ENCODE measurements around the gene ALKBH3. TPM values are rescaled to one million over a fixed set of nuclear protein-coding genes. Genes with fewer than 3 reads are reported as not detected.

ALKBH3 gene
- total RNA-seq, 3 donors from 2014 or later (not counting 1 experiment from before 2014, with no cell fraction given), result 24.3 to 30.8 (median 29.6) TPM

DNA sequence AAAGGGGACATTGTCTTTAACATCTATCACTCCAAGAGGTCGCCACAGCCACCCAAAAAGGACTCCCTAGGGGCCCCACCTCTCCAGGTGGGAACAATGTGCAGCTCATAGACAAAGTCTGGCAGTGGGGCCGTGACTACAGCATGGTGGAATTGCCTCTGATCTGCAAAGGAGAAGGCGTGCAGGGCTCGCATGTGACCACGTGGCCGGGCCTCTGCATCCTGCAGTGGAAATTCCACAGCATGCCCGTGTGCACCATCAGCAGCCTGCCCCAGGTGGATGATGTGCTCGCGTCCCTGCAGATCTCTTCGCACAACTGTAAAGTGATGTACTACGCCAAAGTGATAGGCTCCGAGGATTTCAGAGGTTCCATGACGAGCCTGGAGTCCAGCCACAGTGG is 18.5 kb downstream of the ALKBH3 start:
- WGBS (ENCODE audit: insufficient coverage), result 88% methylated on average over 13 of the region's 13 CpGs
- Mint-ChIP-seq H3K4me3 (no peak overlapping the region), H3K27me3 (ENCODE audit: low read depth in 2 of 2) (no peaks in the 10 kb centered on the region), H3K4me1 (peaks cover 4 to 5% of the 10 kb centered on the region in 2 donors), H3K36me3 (peaks cover 37% of the 10 kb centered on the region), H3K27ac (no peak overlapping the region), H3K9me3 (no peaks in the 10 kb centered on the region)
- no peak for DNase-seq
- no peak overlapping the region for H3K27ac ChIP-seq (ENCODE audit: low read length)
- ATAC-seq, result no peak
- H3K27me3 ChIP-seq (ENCODE audit: control insufficient read depth, insufficient read depth, low read length), result no peaks in the 10 kb centered on the region
- TF ChIP-seq, protein P1, sequence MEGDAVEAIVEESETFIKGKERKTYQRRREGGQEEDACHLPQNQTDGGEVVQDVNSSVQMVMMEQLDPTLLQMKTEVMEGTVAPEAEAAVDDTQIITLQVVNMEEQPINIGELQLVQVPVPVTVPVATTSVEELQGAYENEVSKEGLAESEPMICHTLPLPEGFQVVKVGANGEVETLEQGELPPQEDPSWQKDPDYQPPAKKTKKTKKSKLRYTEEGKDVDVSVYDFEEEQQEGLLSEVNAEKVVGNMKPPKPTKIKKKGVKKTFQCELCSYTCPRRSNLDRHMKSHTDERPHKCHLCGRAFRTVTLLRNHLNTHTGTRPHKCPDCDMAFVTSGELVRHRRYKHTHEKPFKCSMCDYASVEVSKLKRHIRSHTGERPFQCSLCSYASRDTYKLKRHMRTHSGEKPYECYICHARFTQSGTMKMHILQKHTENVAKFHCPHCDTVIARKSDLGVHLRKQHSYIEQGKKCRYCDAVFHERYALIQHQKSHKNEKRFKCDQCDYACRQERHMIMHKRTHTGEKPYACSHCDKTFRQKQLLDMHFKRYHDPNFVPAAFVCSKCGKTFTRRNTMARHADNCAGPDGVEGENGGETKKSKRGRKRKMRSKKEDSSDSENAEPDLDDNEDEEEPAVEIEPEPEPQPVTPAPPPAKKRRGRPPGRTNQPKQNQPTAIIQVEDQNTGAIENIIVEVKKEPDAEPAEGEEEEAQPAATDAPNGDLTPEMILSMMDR (IDR thresholded peaks at IDR 0.05), result no peak
- intact Hi-C loops (cut with micrococcal nuclease), result no loop called here
- peaks cover 81% of the 10 kb centered on the region for H3K36me3 ChIP-seq (ENCODE audit: control insufficient read depth, insufficient read depth, low read length)
- no peak overlapping the region for H3K4me3 ChIP-seq (ENCODE audit: low read length)
- no peaks in the 10 kb centered on the region for H3K9me3 ChIP-seq (ENCODE audit: control insufficient read depth, insufficient read depth, low read length)
- no peaks in the 10 kb centered on the region for H3K4me1 ChIP-seq (ENCODE audit: control insufficient read depth, insufficient read depth, low read length)

DNA sequence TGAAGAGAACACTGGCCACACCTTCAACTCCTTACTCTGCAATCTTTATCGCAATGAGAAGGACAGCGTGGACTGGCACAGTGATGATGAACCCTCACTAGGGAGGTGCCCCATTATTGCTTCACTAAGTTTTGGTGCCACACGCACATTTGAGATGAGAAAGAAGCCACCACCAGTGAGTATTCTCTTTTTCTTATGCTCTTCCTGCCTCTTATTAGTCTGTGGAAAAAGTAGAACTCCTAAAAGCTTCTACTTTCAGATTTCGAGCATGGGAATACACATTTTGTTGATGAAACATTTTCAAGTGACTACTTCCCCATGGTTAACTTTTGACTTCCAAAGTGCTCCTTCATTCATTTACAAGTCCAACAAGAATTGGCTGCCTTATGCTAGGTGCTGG is 20.9 kb downstream of the ALKBH3 start:
- no peaks in the 10 kb centered on the region for H3K9me3 ChIP-seq (ENCODE audit: control insufficient read depth, insufficient read depth, low read length)
- no peaks in the 10 kb centered on the region for H3K27me3 ChIP-seq (ENCODE audit: control insufficient read depth, insufficient read depth, low read length)
- no peak overlapping the region for H3K4me3 Mint-ChIP-seq
- H3K27ac ChIP-seq (ENCODE audit: low read length), result no peak overlapping the region
- intact Hi-C loops (cut with micrococcal nuclease), result no loop called here
- no peak overlapping the region for H3K27ac Mint-ChIP-seq
- no peaks in the 10 kb centered on the region for H3K4me1 ChIP-seq (ENCODE audit: control insufficient read depth, insufficient read depth, low read length)
- H3K36me3 Mint-ChIP-seq, result peaks cover 37% of the 10 kb centered on the region
- WGBS (ENCODE audit: insufficient coverage), result 92% methylated on average over 4 of the region's 4 CpGs
- H3K4me1 Mint-ChIP-seq, result peaks cover 0 to 5% of the 10 kb centered on the region in 2 donors
- TF ChIP-seq, protein P1 (IDR thresholded peaks at IDR 0.05), result no peak
- H3K36me3 ChIP-seq (ENCODE audit: control insufficient read depth, insufficient read depth, low read length), result peaks cover 67% of the 10 kb centered on the region
- DNase-seq (no peak), ATAC-seq (no peak)
- no peaks in the 10 kb centered on the region for H3K9me3 Mint-ChIP-seq
- H3K27me3 Mint-ChIP-seq (ENCODE audit: low read depth in 2 of 2), result no peaks in the 10 kb centered on the region
- H3K4me3 ChIP-seq (ENCODE audit: low read length), result no peak overlapping the region

DNA sequence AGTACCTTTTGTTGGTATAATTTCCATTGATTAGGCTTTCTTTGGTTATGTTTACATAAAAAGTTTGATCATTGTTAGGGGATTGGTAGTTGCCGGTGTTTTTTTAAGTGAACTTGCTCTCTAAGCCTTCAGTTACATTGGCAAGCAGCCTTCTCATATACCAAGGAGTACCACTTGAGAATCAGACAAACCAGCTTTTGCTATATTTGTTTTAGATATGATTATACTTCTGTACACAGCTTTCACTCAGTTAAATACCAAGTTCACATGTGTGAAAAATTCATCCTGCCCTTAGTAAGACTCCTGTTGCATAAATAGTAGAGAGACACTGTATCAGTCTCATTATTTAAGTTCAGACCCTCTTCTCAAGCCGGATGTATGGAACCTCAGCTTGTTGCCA is 22.4 kb downstream of the ALKBH3 start:
- Mint-ChIP-seq H3K4me1 (peaks cover 6 to 20% of the 10 kb centered on the region in 2 donors), H3K9me3 (no peaks in the 10 kb centered on the region), H3K4me3 (no peak overlapping the region), H3K27me3 (ENCODE audit: low read depth in 2 of 2) (no peaks in the 10 kb centered on the region), H3K36me3 (peaks cover 30% of the 10 kb centered on the region), H3K27ac (no peak overlapping the region)
- WGBS (ENCODE audit: insufficient coverage), result 100% methylated on average over 1 of the region's 2 CpGs
- H3K27ac ChIP-seq (ENCODE audit: low read length), result no peak overlapping the region
- intact Hi-C loops (cut with micrococcal nuclease), result no loop called here
- H3K9me3 ChIP-seq (ENCODE audit: control insufficient read depth, insufficient read depth, low read length), result no peaks in the 10 kb centered on the region
- ATAC-seq (no peak), DNase-seq (no peak)
- H3K27me3 ChIP-seq (ENCODE audit: control insufficient read depth, insufficient read depth, low read length), result no peaks in the 10 kb centered on the region
- no peaks in the 10 kb centered on the region for H3K4me1 ChIP-seq (ENCODE audit: control insufficient read depth, insufficient read depth, low read length)
- TF ChIP-seq, protein P1 (IDR thresholded peaks at IDR 0.05), result no peak
- H3K36me3 ChIP-seq (ENCODE audit: control insufficient read depth, insufficient read depth, low read length), result peaks cover 57% of the 10 kb centered on the region
- no peak overlapping the region for H3K4me3 ChIP-seq (ENCODE audit: low read length)

DNA sequence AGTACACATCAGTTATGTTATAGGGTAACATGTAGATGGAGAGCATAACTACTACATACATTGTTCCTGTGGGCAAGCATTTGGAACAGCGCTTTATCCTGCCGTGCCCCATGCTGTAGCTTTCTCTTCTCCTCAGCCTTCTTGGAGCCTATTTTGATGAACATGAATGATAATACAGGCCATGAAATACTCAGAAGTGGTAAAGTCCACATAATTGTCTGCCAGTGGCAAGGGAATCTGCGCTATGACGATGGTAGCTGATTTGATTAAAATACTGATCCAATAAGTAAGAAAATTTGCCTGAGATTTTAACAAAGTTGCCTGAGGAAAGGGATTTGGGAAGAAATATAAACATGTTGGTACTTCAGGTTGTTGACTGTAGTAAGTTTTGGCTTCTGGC is 23.3 kb downstream of the ALKBH3 start:
- TF ChIP-seq, protein P1 (IDR thresholded peaks at IDR 0.05), result no peak
- no peaks in the 10 kb centered on the region for H3K4me1 ChIP-seq (ENCODE audit: control insufficient read depth, insufficient read depth, low read length)
- DNase-seq, result no peak
- WGBS (ENCODE audit: insufficient coverage), result over 99% methylated on average over 4 of the region's 4 CpGs
- no peak overlapping the region for H3K27ac Mint-ChIP-seq
- peaks cover 6 to 20% of the 10 kb centered on the region in 2 donors for H3K4me1 Mint-ChIP-seq
- H3K9me3 ChIP-seq (ENCODE audit: control insufficient read depth, insufficient read depth, low read length), result no peaks in the 10 kb centered on the region
- H3K27me3 ChIP-seq (ENCODE audit: control insufficient read depth, insufficient read depth, low read length), result no peaks in the 10 kb centered on the region
- intact Hi-C loops (cut with micrococcal nuclease), result no loop called here
- no peak overlapping the region for H3K4me3 Mint-ChIP-seq
- no peak overlapping the region for H3K27ac ChIP-seq (ENCODE audit: low read length)
- no peak for ATAC-seq
- H3K27me3 Mint-ChIP-seq (ENCODE audit: low read depth in 2 of 2), result no peaks in the 10 kb centered on the region
- peaks cover 56% of the 10 kb centered on the region for H3K36me3 ChIP-seq (ENCODE audit: control insufficient read depth, insufficient read depth, low read length)
- H3K4me3 ChIP-seq (ENCODE audit: low read length), result no peak overlapping the region
- H3K9me3 Mint-ChIP-seq, result no peaks in the 10 kb centered on the region
- H3K36me3 Mint-ChIP-seq, result peaks cover 26% of the 10 kb centered on the region
